Stimulated activated CD4-positive, alpha-beta T cell treated with anti-CD3 and anti-CD28 coated beads, TNF-alpha, amount 100 ng/mL, for 4 hours (primary cell): ENCODE measurements around the gene SYNGR2.

Experiments used
- DNase-seq, 3 experiments: peaks; one replicate each; pipeline ENCODE4 v3.0.0-alpha.2; 2020; ENCODE audit warnings: low read depth in 3 of 3

SYNGR2 gene

GRCh38 chr17:78168242-78168902 lies at the start of gene SYNGR2:
SYNGR2 (plus strand) TSS chr17:78168581; CDS start chr17:78168617, 36 bp downstream.
- DNase-seq = peak; percentile 73 to 81 (median 77)

- DNase-seq = no peak
These were observed 49.6 kb upstream of the SYNGR2 start for GRCh38 chr17:78118801-78119241.

GRCh38 chr17:78120537-78120936 lies 47.8 kb upstream of the SYNGR2 start:
- no peak for DNase-seq

- DNase-seq = no peak
These were observed 47.2 kb upstream of the SYNGR2 start for GRCh38 chr17:78120971-78121800.

GRCh38 chr17:78121801-78122215 lies 46.6 kb upstream of the SYNGR2 start:
- no peak for DNase-seq

GRCh38 chr17:78122216-78122930 lies 46.0 kb upstream of the SYNGR2 start:
- no peak for DNase-seq

GRCh38 chr17:78122931-78123249 lies 45.5 kb upstream of the SYNGR2 start:
- DNase-seq = no peak

- no peak for DNase-seq
These were observed 45.0 kb upstream of the SYNGR2 start for GRCh38 chr17:78123258-78123929.

GRCh38 chr17:78124081-78124835 lies 44.1 kb upstream of the SYNGR2 start:
- DNase-seq = no peak

GRCh38 chr17:78124836-78125137 lies 43.6 kb upstream of the SYNGR2 start:
- DNase-seq = no peak

- no peak for DNase-seq
These were observed 43.1 kb upstream of the SYNGR2 start for GRCh38 chr17:78125138-78125913.

- DNase-seq = no peak
These were observed 42.1 kb upstream of the SYNGR2 start for GRCh38 chr17:78125976-78126894.

GRCh38 chr17:78126895-78127238 lies 41.5 kb upstream of the SYNGR2 start:
- DNase-seq = no peak

GRCh38 chr17:78127239-78127887 lies 41.0 kb upstream of the SYNGR2 start:
- DNase-seq = peak in 1 of 3 experiments; percentile 54

- DNase-seq = no peak
These were observed 40.4 kb upstream of the SYNGR2 start for GRCh38 chr17:78127888-78128550.

GRCh38 chr17:78128551-78129350 lies 39.6 kb upstream of the SYNGR2 start, which contains the start of gene TMC6:
TMC6 (minus strand) TSS chr17:78128755; CDS start chr17:78126832, 1,923 bp downstream.
- peak in 1 of 3 experiments; percentile 48 for DNase-seq

GRCh38 chr17:78129351-78130089 lies 38.9 kb upstream of the SYNGR2 start:
- DNase-seq = no peak
